Endothelial cell of hepatic sinusoid (primary cell): ENCODE measurements around the gene GABRG3.

Experiments
- in situ Hi-C: cut with HindIII; loops from 2 replicates; pipeline ENCODE4 v1.10.0; 2017; ENCODE audit warnings: low sequenced_read_pairs

The GABRG3 gene

GRCh38 chr15:27091270-27091940 is 120.4 kb downstream of the GABRG3 start:
- in situ Hi-C loops: no loop called here

DNA sequence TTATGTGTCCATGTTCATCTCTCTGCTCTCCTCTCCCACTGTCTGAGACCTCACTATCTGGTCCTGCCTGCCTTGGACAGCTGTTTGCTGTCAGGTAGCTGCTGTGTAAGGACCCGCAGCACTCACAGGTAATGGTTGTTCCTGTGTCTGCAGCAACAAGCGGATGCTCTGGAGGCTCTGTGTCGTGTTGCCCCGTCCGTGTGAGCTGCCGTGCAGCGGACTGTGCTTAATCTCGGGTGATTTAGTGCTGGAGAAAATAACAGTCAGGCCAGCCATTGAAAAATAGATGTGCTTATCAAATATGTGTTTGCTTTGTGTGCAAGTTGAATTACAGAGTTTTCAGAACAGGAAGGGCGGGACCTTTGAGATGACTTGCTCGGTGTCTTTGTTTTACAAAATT is 121.4 kb downstream of the GABRG3 start:
- in situ Hi-C loops: no loop called here

GRCh38 chr15:27094235-27094634 is 123.3 kb downstream of the GABRG3 start:
- in situ Hi-C loops: no loop called here

DNA sequence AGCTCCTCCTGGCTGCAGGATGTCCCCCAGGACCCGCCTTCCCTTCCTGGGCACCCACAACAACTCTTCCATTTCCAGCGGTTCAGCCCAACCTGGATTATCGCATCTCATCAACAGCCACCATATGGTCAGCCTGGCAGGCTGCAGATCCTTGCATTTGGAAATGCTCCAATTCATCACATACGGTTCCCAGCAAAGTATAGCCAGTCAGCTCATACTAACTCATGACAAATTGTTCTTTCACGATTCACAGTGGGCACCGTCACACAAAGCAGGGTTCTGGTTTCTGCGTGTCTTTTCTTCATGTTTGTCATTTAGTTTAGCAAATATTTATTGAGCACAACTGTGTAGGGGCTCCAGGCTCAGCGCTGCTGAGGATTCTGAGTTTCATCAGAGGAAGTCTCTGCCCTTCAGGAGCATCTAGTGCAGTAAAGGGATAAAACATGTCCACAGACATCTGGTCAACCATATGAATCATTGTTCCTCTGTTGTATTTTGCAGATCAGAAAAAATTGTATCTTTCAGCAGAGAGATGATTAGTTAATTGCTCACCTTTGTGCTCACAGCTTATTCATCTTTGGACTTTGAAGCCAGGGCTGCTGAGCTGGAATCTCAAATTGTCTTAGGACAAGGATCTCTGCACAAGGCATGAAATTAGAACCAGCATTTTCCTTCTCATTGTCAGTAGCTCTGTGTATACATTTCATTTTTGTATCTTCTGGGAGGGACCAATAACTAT is 125.1 kb downstream of the GABRG3 start:
- in situ Hi-C loops: no loop called here

DNA sequence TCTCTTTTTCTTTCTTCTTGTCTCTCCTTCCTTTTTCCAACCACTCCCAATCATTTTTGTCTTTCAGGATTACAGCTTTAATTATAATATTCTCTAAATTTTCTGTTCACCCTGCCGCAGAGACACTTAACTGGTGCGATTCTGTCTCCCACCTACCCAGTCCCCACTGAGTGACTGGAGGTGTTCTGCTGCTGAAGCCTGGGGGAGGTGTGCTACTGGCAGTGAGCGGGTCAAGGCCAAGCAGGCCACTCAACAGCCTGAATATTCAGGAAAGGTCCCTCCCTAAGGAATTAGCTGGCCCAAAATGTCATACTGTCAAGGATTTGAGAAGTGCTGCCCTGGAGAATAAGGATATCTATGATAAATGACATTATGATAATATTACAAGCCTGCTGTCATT is 126.5 kb downstream of the GABRG3 start:
- in situ Hi-C loops: no loop called here

DNA sequence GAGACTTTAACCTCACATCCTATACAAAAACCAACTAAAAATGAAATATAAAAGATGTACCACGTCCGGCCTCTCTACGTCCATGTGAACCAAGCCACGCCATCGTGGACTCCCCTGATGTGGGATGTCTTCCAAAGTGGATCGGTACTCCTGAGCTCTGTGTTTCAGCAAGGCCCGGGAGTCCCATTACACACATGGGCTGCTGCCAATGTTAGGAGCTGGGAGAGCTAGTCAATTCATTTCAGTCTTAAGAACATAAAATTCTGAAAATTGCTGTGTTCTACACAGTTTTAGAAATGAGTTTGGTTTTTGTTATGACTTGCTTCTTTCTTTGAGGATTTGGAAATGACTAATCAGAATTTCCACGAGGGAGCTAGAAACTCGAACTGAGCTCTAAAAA is 131.0 kb downstream of the GABRG3 start:
- in situ Hi-C loops: no loop called here

GRCh38 chr15:27111323-27111722 is 140.3 kb downstream of the GABRG3 start:
- in situ Hi-C loops: no loop called here

DNA sequence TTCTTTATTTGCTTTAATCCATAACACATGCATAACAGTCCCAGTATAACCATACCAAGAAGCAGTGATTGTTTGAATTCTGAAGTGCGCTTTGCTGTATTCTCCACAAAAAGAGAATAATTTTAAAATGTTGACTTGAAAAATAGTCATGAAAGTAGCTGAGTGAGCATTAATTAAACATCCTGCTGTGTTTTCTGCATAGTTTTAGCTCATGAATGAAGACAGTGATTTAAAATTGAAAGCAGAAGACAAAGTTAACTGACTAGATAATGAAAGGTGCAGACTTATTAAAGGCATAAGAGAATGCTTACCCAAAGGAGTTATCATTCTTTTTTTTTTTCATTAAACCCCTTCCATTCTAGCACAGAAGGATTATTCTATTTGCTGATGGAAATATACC is 143.5 kb downstream of the GABRG3 start:
- in situ Hi-C loops: no loop called here

GRCh38 chr15:27119695-27120266 is 148.8 kb downstream of the GABRG3 start:
- in situ Hi-C loops: no loop called here

DNA sequence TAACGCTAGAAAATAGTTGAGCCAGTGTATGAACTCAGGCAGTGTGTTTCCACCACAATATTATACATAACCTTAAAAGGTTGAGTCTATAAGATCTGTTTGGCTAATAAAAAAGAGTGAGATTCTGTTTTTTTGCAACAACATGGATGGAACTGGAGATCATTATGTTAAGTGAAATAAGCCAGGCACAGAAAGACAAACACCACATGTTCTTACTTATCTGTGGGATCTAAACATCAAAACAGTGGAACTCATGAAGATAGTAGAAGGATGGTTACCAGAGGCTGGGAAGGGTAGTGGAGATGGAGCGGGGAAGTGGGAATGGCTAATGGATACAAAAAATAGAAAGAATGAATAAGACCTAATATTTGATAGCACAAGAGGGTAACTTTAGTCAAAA is 150.7 kb downstream of the GABRG3 start:
- in situ Hi-C loops: no loop called here

DNA sequence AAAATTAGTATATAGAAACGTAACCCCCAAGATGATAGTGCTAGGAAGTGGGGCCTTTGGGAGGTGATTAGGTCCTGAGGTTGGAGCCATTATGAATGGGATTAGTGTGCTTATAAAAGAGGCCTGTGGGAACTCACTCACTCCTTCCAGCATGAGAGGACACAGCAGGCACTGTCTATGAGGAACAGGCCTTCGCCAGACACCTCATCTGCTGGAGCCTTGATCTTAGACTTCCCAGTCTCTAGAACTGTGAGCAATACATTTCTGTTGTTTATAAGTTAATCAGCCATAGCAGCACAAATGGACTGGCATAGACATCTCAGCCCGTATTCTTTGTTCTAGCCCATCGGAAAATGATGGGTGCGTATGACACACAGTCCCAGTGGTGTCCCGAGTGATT is 152.3 kb downstream of the GABRG3 start:
- in situ Hi-C loops: no loop called here

- in situ Hi-C loops: no loop called here
Measured at GRCh38 chr15:27123808-27124207, 152.8 kb downstream of the GABRG3 start.

DNA sequence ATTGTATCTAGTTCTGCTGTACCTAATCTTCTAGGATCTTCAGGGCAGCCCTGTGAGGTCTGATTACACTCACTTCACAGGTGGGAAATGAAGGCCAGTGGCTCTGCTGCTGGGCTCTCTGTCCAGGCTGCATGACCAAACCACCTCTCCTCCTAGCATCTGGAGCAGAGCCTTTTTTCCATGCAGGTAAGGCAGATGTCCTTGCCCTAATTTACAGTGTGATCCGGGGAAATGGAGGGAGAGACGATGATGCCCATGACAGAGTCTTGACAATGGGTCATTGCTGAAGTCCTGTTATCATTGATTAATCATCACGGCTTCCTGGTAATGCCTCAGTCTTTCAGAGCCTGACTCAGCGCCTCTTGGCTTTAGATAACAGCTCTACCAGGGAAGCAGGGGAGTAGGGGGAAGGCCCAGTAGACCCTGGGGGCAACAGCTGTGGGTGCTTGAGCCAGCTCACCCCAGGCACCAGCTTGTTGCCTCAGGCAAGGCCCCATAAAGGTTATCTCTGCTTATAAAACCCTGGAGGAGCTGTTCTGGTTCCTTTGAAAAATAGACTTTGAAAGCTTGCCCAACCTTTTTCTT is 153.4 kb downstream of the GABRG3 start:
- in situ Hi-C loops: no loop called here

- in situ Hi-C loops: no loop called here
Measured at GRCh38 chr15:27125185-27125584, 154.2 kb downstream of the GABRG3 start.

- in situ Hi-C loops: no loop called here
Measured at GRCh38 chr15:27126449-27126848, 155.5 kb downstream of the GABRG3 start.

DNA sequence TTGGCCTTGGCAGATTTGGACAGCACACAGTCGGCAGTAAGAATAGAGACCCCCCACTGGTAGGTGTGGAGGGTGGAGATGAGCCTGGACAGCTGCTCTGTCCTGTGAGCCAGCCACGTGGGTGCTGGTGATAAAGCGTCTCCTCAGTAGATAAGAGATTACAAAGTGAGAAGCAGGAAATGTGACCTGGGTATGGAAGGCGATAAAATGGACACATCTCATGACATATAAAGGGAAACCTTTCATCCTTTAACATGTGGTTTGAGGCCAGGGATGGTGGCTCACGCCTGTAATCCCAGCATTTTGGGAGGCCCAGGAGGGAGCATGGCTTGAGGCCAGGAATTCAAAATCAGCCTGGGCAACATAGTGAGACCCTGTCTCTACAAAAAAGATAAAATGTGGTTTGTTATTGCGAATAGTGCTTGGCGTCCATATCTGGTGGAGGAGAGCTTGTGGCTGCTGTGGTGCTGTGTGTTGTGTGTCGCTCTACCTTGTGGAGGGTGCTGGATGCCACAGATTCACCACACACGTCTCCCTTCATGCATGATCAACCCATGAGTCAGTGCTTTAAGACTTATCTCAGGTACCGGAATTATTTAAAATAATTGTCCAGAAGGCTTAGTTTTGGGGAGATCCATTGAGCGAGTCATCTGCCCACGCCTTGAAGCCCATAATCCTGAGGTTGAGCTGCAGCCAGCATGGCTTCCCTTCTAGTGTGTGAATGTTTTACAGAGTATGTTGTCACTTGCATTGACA is 157.0 kb downstream of the GABRG3 start:
- in situ Hi-C loops: no loop called here

DNA sequence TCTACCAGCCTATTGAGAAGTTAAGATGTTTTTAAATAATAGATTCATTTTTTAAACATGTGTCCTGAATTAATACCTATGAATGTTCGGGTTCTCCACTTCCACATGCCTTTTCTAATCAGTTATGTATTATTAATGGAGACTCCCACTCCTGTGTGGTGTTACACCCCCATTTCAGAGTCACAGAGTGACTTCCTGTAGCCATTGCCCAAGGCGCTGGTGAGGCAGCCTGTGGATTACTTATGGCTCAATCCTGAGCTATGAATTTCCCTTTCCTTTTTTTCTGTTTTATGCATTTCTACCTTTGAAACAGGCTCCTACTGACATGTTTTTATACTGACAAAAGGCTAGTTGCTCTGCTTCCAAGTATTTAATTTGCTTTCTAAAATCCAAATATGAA is 162.3 kb downstream of the GABRG3 start:
- in situ Hi-C loops: no loop called here

DNA sequence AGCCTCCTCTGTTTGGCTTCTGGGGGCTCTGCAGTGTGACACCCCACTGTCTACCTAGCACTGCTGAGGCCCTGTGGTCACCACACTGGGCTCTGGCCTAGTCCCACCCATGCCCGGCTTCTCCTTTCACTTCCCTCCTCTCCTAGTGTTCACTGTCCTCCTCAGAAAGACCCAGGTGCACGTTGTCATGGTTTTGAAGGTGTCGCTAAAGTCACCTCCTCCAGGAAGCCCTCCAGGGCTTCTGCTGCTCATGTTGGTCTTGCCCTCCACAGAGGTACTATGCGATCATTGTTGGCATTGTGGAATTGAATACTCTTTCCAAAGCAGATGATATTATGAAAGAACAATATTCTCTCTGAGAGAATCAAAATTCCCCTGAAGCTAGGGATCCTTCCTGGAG is 163.5 kb downstream of the GABRG3 start:
- in situ Hi-C loops: no loop called here

DNA sequence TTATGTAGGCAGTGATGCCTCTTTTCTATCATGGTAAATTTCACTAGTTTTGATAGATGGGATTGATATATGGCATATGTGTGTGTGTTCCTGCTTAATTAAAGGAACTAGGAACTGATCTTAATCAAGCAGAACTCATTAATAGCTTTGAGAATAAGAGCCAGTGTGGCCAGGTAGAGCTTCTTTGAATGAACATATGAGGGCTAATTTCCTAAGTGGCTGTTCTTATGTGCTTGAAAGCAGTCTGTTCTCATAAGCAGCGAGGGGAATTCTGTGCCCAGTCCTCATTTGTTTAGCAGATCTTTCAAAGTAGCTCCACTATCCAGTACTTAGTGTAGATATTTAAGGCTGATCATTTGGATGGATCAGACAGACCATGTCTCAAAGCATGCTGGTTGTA is 164.2 kb downstream of the GABRG3 start:
- in situ Hi-C loops: no loop called here

GRCh38 chr15:27137127-27137526 is 166.1 kb downstream of the GABRG3 start:
- in situ Hi-C loops: no loop called here

GRCh38 chr15:27165590-27165989 is 194.6 kb downstream of the GABRG3 start:
- in situ Hi-C loops: loop anchor here (10.0 kb wide), 1 partner anchor 739 kb away; no protein-coding TSS in a partner anchor
